Activated T-cell treated with anti-CD3 and anti-CD28 coated beads for 48 hours (primary cell): ENCODE measurements around the gene MAP2K7.
"Not testable (repeated sequence)": the region's sequence is repeated elsewhere in the genome, so short reads cannot be mapped to it uniquely, and the experiment has no call there.

Experiments
- DNase-seq: peaks from one replicate; pipeline ENCODE4 v3.0.0-alpha.2; 2020; ENCODE audit warnings: low read depth

Gene MAP2K7

GRCh38 chr19:7920519-7921301, 17.0 kb downstream of the MAP2K7 start:
- peak; percentile 97 for DNase-seq

- DNase-seq: no peak
Measured at GRCh38 chr19:7921302-7921966, 17.8 kb downstream of the MAP2K7 start.

- DNase-seq: no peak
Measured at GRCh38 chr19:7921967-7922835, 18.5 kb downstream of the MAP2K7 start.

GRCh38 chr19:7922836-7923195, 19.1 kb downstream of the MAP2K7 start:
- DNase-seq: no peak

- DNase-seq: no peak
Measured at GRCh38 chr19:7923295-7924191, 19.9 kb downstream of the MAP2K7 start.

- DNase-seq: no peak
Measured at GRCh38 chr19:7924241-7924640, 20.6 kb downstream of the MAP2K7 start.

GRCh38 chr19:7924651-7925170, 21.0 kb downstream of the MAP2K7 start:
- no peak for DNase-seq

GRCh38 chr19:7925171-7925851, 21.6 kb downstream of the MAP2K7 start:
- peak; percentile 81 for DNase-seq

GRCh38 chr19:7926021-7926726, 22.5 kb downstream of the MAP2K7 start, which contains the start of gene CTXN1:
Gene CTXN1, minus strand, starts transcription at chr19:7926135. Its CDS starts 597 bp downstream, at chr19:7925538.
- peak; percentile 81 for DNase-seq

- no peak for DNase-seq
Measured at GRCh38 chr19:7926727-7927604, 23.3 kb downstream of the MAP2K7 start.

- DNase-seq: no peak
Measured at GRCh38 chr19:7927605-7928333, 24.1 kb downstream of the MAP2K7 start.

- no peak for DNase-seq
Measured at GRCh38 chr19:7928334-7928706, 24.6 kb downstream of the MAP2K7 start.

- peak; percentile 63 for DNase-seq
Measured at GRCh38 chr19:7928741-7929701, 25.3 kb downstream of the MAP2K7 start.

GRCh38 chr19:7930030-7930429, 26.4 kb downstream of the MAP2K7 start:
- DNase-seq: not testable (repeated sequence)

GRCh38 chr19:7930765-7931164, 27.1 kb downstream of the MAP2K7 start:
- no peak for DNase-seq

GRCh38 chr19:7931221-7932061, 27.8 kb downstream of the MAP2K7 start:
- no peak for DNase-seq
